Ascending aorta (tissue), 2 donors: ENCODE results near the gene LIN37. TPM values are rescaled to one million over a fixed set of nuclear protein-coding genes. Genes with fewer than 3 reads are reported as not detected.

Source experiments
- DNase-seq, 2 donors: peaks; one replicate each; pipeline ENCODE4 v3.0.0-alpha.2; 2019; ENCODE audit warnings: low spot score in 2 of 2
- H3K27ac ChIP-seq, 2 donors: fragments of 200-600 bp; sonication (generic); one replicate each; pipeline ENCODE4 v1.5.1; 2016 to 2017; ENCODE audit warnings: mild to moderate bottlenecking in 1 of 2
- H3K27me3 ChIP-seq: fragments of 200-600 bp; sonication (generic); one replicate; pipeline ENCODE4 v1.5.1; 2017
- H3K36me3 ChIP-seq, 2 donors: fragments of 200-600 bp; sonication (generic); one replicate each; pipeline ENCODE4 v1.5.1; 2016
- H3K4me1 ChIP-seq, 2 donors: fragments of 200-600 bp; sonication (generic); one replicate each; pipeline ENCODE4 v1.5.1; 2016 to 2017; ENCODE audit warnings: mild to moderate bottlenecking in 1 of 2
- H3K4me3 ChIP-seq, 2 donors: fragments of 200-600 bp; sonication (generic); one replicate each; pipeline ENCODE4 v1.5.1; 2016 to 2017; ENCODE audit warnings: mild to moderate bottlenecking in 1 of 2
- H3K9me3 ChIP-seq, 2 donors: fragments of 200-600 bp; sonication (generic); one replicate each; pipeline ENCODE4 v1.5.1; 2016
- intact Hi-C: fragments of 100-400 bp; cut with DNase I; formaldehyde crosslinking; loops from one replicate; pipeline ENCODE4 v1.15.1; 2023
- total RNA-seq: library from RNA; depleted of rRNA; stranded (reverse); fragments of >200 nt; gene quantifications from one replicate; pipeline ENCODE4 v1.1.0, GENCODE V29; 2016
- TF ChIP-seq, protein P1 (sequence below), 3 experiments: fragments of 200-600 bp in 2 of 3; fragments of 450-650 bp in 1 of 3; sonication (generic) in 2 of 3; IDR thresholded peaks; one replicate each; pipeline ENCODE4 v1.5.1; 2016 to 2019; ENCODE audit warnings: antibody characterized with exemption in 3 of 3, mild to moderate bottlenecking in 1 of 3, moderate library complexity in 1 of 3

Gene LIN37
- total RNA-seq, 1 donor from 2014 or later = 29.9 TPM

DNA sequence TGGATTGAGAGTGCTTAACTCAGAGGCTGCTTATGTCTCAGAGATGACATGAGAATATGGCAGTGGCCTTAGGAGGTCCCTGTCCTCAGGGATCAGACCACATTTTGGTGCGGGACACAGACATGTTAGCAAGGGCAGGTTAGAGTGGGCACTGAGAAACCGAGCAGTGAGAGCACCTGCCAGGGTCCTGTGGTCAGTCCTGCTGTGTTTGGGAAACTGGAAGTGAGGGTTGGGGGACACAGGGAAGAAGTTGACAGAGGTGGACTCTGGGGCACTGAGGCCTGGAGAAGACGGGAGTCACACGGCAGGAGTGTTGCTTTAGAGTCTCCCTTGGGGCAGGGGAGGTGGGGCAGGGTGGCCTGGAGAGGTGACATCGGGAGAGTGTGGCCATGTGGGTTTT, 13.5 kb upstream of the LIN37 start:
- Histone ChIP-seq H3K27me3 (no peaks in the 10 kb centered on the region), H3K9me3 (no peaks in the 10 kb centered on the region), H3K4me3 (no peak overlapping the region), H3K4me1 (peaks cover 3 to 4% of the 10 kb centered on the region in 2 donors), H3K27ac (no peak overlapping the region), H3K36me3 (peaks cover 64 to 83% of the 10 kb centered on the region in 2 donors)
- TF ChIP-seq, protein P1, sequence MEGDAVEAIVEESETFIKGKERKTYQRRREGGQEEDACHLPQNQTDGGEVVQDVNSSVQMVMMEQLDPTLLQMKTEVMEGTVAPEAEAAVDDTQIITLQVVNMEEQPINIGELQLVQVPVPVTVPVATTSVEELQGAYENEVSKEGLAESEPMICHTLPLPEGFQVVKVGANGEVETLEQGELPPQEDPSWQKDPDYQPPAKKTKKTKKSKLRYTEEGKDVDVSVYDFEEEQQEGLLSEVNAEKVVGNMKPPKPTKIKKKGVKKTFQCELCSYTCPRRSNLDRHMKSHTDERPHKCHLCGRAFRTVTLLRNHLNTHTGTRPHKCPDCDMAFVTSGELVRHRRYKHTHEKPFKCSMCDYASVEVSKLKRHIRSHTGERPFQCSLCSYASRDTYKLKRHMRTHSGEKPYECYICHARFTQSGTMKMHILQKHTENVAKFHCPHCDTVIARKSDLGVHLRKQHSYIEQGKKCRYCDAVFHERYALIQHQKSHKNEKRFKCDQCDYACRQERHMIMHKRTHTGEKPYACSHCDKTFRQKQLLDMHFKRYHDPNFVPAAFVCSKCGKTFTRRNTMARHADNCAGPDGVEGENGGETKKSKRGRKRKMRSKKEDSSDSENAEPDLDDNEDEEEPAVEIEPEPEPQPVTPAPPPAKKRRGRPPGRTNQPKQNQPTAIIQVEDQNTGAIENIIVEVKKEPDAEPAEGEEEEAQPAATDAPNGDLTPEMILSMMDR (IDR thresholded peaks at IDR 0.05) = no peak
- intact Hi-C loops = no loop called here
- DNase-seq = no peak

DNA sequence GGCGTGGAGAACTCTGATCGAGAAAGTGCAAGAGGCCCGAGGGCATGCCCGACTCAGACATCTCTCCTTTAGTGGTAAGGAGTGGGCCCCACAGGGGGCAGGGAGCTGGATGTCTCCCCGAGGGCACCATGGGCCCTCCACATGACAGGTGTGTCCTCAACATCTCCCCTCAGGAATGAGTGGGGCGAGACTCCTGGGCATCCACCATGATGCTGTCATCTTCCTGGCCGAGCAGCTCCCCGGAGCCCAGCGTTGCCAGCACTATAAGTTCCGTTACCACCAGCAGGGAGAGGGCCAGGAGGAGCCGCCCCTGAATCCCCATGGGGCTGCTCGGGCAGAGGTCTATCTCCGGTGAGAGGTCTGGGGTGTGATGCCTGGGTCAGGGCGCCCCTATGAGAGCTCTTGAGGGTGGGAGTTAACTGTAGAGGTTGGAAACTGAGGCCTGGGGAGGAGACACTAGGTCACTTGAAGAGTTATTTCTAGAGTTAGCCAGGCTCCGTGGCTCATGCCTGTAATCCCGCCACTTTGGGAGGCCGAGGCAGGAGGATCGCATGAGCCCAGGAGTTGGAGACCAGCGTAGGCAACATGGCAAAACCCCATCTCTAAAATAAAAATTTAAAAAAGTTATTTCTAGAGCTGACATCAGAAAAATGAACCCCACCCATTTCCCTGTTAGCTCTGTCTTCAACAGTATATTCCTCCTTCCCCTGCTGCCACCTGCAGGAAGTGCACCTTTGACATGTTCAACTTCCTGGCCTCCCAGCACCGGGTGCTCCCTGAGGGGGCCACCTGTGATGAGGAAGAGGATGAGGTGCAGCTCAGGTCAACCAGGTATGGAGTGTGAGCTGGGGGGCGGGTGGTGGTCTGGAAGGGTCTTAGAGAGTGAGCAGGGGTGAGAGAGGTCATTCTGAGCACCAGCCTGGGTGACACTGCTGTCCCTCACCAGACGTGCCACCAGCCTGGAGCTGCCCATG, 11.2 kb upstream of the LIN37 start:
- peaks cover 5 to 12% of the 10 kb centered on the region in 2 donors for H3K4me1 ChIP-seq
- no peak overlapping the region for H3K4me3 ChIP-seq
- TF ChIP-seq, protein P1 (IDR thresholded peaks at IDR 0.05) = no peak
- peaks cover 40 to 60% of the 10 kb centered on the region in 2 donors for H3K36me3 ChIP-seq
- DNase-seq = no peak
- H3K27me3 ChIP-seq = no peaks in the 10 kb centered on the region
- no peak overlapping the region for H3K27ac ChIP-seq
- H3K9me3 ChIP-seq = no peaks in the 10 kb centered on the region
- intact Hi-C loops = no loop called here

DNA sequence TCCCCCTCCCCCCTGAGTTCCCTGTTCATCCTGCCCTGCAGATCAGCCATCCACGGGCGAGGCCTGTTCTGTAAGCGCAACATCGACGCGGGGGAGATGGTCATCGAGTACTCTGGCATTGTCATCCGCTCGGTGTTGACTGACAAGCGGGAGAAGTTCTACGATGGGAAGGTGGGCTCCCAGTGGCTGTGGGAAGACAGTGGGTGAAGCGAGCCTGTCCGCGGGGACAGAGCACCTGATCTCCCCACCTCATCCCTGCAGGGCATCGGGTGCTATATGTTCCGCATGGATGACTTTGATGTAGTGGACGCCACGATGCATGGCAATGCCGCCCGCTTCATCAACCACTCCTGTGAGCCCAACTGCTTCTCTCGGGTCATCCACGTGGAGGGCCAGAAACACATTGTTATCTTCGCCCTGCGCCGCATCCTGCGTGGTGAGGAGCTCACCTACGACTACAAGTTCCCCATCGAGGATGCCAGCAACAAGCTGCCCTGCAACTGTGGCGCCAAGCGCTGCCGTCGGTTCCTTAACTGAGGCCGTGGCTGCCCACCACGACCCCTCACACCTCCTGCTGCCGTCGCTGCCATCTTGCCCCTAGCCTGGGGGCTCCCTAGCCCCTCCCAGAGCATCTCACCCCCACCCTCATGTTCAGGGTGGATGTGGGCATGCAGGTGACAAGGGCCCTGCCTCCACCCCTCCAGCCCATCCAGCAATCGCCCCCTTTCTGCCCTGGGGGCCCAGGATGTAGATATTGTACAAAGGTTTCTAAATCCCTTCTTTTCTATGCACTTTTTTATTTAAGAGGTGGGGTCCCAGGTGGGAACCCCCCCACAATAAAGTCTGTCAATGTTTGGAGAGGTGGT, 10.1 kb upstream of the LIN37 start:
- intact Hi-C loops = no loop called here
- no peak for DNase-seq
- H3K27ac ChIP-seq = no peak overlapping the region
- H3K4me1 ChIP-seq = peaks cover 5 to 12% of the 10 kb centered on the region in 2 donors
- H3K9me3 ChIP-seq = no peaks in the 10 kb centered on the region
- H3K4me3 ChIP-seq = no peak overlapping the region
- H3K27me3 ChIP-seq = no peaks in the 10 kb centered on the region
- TF ChIP-seq, protein P1 (IDR thresholded peaks at IDR 0.05) = no peak
- H3K36me3 ChIP-seq = peaks cover 34 to 51% of the 10 kb centered on the region in 2 donors

DNA sequence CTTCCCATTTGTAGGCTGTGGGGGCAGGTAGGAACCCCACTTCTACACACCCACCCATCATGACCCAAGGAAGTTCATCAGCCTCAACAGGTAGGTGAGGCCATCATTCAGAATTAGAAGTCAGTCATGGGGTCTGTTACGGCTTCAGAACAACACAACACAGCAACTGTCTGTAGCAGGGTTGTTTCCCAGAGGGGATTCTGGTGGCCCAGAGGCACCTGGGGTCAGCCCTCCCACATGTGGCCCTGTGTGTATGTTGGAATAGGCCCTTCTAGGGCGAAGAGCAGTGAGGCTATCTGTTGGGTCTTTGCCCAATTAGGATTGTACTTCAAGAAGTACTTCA, 9.5 kb upstream of the LIN37 start:
- H3K27ac ChIP-seq = peak overlapping the region in 1 of 2 donors; percentile 78
- TF ChIP-seq, protein P1 (IDR thresholded peaks at IDR 0.05) = no peak
- H3K4me3 ChIP-seq = no peak overlapping the region
- peaks cover 5 to 12% of the 10 kb centered on the region in 2 donors for H3K4me1 ChIP-seq
- H3K27me3 ChIP-seq = no peaks in the 10 kb centered on the region
- intact Hi-C loops = no loop called here
- H3K36me3 ChIP-seq = peaks cover 28 to 45% of the 10 kb centered on the region in 2 donors
- H3K9me3 ChIP-seq = no peaks in the 10 kb centered on the region
- DNase-seq = no peak

DNA sequence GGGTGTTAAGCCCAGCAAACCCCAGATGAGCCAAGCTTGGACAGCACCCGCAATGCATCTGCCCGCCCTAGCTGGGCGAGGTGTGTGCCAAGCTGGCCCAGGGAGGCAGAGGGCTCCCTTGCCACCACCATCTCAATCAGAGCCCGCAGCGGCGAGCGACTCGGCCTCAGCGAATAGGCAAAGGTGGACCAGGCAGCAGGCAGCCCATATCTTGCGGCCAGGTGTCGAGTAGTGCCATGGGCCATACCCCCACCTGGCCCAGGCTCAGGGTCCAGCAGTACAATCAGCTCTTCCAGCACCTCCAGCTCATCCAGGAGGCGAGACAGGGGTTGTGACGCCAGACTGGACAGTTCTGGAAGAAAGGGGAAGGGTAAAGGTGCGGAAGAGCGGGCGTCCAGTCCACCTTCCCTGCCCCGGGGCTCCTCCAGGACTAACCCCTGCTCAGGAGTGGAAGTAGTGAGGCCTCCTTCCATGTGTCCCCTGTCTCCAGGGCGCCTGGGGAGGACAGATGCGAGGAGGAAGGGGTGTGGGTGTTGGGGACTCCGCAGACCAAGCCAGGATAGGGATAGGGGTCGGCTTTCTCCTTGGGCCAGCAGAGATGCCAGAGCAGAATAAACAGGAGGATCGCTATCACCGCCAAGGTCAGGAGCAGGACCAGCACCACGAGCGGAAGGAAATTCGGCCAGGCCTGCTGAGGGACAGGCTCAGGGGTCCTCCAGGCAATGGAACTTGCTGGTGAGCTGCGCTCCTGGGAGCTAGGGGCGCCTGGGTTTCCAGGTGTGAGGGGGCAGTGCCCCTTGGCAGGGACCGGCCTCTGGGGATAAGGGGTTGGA, 8.9 kb upstream of the LIN37 start:
- H3K27me3 ChIP-seq = no peaks in the 10 kb centered on the region
- TF ChIP-seq, protein P1 (IDR thresholded peaks at IDR 0.05) = no peak
- no peak for DNase-seq
- peaks cover 22 to 38% of the 10 kb centered on the region in 2 donors for H3K36me3 ChIP-seq
- intact Hi-C loops = loop anchor here (1.0 to 10.0 kb wide), 9 partner anchors 17 to 595 kb away; partner anchors contain the start of genes ETV2, FXYD7, HSPB6 and OVOL3
- peak overlapping the region; percentile 56 to 70 for H3K4me3 ChIP-seq
- no peaks in the 10 kb centered on the region for H3K9me3 ChIP-seq
- peak overlapping the region; percentile 78 for H3K27ac ChIP-seq
- peaks cover 9 to 18% of the 10 kb centered on the region in 2 donors for H3K4me1 ChIP-seq
